ENCODE results near the gene ST8SIA6.

The ST8SIA6 gene

GRCh38 chr10:17476073-17476472 is 21.7 kb upstream of the ST8SIA6 start:
- H3K4me3 ChIP-seq (ENCODE audit: low read depth, low read length): no peak overlapping the region
- no peak overlapping the region for H3K27ac ChIP-seq
- no peak overlapping the region for H3K4me2 ChIP-seq (ENCODE audit: low read length)
- H3K79me2 ChIP-seq: no peaks in the 10 kb centered on the region
- peaks cover 3% of the 10 kb centered on the region for H3K27me3 ChIP-seq (ENCODE audit: control insufficient read depth, insufficient read depth, low read length)
- no peaks in the 10 kb centered on the region for H3K4me1 ChIP-seq
- TF ChIP-seq CTCF (IDR thresholded peaks at IDR 0.05): no peak
- H3K9me3 ChIP-seq (ENCODE audit: control insufficient read depth, low read length): no peaks in the 10 kb centered on the region
- no peak overlapping the region for H2AFZ ChIP-seq
- H3K9ac ChIP-seq: no peak overlapping the region
- no peaks in the 10 kb centered on the region for H3K36me3 ChIP-seq (ENCODE audit: control insufficient read depth, insufficient read depth, low read length)

- H3K36me3 ChIP-seq (ENCODE audit: control insufficient read depth, insufficient read depth, low read length): no peaks in the 10 kb centered on the region
- no peaks in the 10 kb centered on the region for H3K4me1 ChIP-seq
- no peaks in the 10 kb centered on the region for H3K9me3 ChIP-seq (ENCODE audit: control insufficient read depth, low read length)
- no peak overlapping the region for H3K9ac ChIP-seq
- no peaks in the 10 kb centered on the region for H3K79me2 ChIP-seq
- no peak overlapping the region for H3K27ac ChIP-seq
- H3K27me3 ChIP-seq (ENCODE audit: control insufficient read depth, insufficient read depth, low read length): peaks cover 3% of the 10 kb centered on the region
- no peak for TF ChIP-seq CTCF (IDR thresholded peaks at IDR 0.05)
- no peak overlapping the region for H3K4me3 ChIP-seq (ENCODE audit: low read depth, low read length)
- H3K4me2 ChIP-seq (ENCODE audit: low read length): no peak overlapping the region
- H2AFZ ChIP-seq: no peak overlapping the region
These were observed 21.3 kb upstream of the ST8SIA6 start for GRCh38 chr10:17475661-17476060.

- Histone ChIP-seq H3K9me3 (ENCODE audit: control insufficient read depth, low read length) (no peaks in the 10 kb centered on the region), H2AFZ (no peak overlapping the region), H3K4me1 (no peaks in the 10 kb centered on the region), H3K4me3 (ENCODE audit: low read depth, low read length) (no peak overlapping the region), H3K36me3 (ENCODE audit: control insufficient read depth, insufficient read depth, low read length) (no peaks in the 10 kb centered on the region), H3K4me2 (ENCODE audit: low read length) (no peak overlapping the region), H3K27ac (no peak overlapping the region), H3K9ac (no peak overlapping the region), H3K79me2 (no peaks in the 10 kb centered on the region), H3K27me3 (ENCODE audit: control insufficient read depth, insufficient read depth, low read length) (peaks cover 3% of the 10 kb centered on the region)
- no peak for TF ChIP-seq CTCF (IDR thresholded peaks at IDR 0.05)
These were observed 20.4 kb upstream of the ST8SIA6 start for GRCh38 chr10:17474595-17475323.

- Histone ChIP-seq H3K27me3 (ENCODE audit: control insufficient read depth, insufficient read depth, low read length) (peaks cover 3% of the 10 kb centered on the region), H3K4me1 (no peaks in the 10 kb centered on the region), H3K9me3 (ENCODE audit: control insufficient read depth, low read length) (no peaks in the 10 kb centered on the region), H3K4me3 (ENCODE audit: low read depth, low read length) (no peak overlapping the region), H2AFZ (no peak overlapping the region), H3K4me2 (ENCODE audit: low read length) (no peak overlapping the region), H3K79me2 (no peaks in the 10 kb centered on the region), H3K36me3 (ENCODE audit: control insufficient read depth, insufficient read depth, low read length) (no peaks in the 10 kb centered on the region), H3K9ac (no peak overlapping the region), H3K27ac (no peak overlapping the region)
- TF ChIP-seq CTCF (IDR thresholded peaks at IDR 0.05): no peak
These were observed 19.0 kb upstream of the ST8SIA6 start for GRCh38 chr10:17473228-17473950.
